ENCODE data around the gene FAM3A.

DNA sequence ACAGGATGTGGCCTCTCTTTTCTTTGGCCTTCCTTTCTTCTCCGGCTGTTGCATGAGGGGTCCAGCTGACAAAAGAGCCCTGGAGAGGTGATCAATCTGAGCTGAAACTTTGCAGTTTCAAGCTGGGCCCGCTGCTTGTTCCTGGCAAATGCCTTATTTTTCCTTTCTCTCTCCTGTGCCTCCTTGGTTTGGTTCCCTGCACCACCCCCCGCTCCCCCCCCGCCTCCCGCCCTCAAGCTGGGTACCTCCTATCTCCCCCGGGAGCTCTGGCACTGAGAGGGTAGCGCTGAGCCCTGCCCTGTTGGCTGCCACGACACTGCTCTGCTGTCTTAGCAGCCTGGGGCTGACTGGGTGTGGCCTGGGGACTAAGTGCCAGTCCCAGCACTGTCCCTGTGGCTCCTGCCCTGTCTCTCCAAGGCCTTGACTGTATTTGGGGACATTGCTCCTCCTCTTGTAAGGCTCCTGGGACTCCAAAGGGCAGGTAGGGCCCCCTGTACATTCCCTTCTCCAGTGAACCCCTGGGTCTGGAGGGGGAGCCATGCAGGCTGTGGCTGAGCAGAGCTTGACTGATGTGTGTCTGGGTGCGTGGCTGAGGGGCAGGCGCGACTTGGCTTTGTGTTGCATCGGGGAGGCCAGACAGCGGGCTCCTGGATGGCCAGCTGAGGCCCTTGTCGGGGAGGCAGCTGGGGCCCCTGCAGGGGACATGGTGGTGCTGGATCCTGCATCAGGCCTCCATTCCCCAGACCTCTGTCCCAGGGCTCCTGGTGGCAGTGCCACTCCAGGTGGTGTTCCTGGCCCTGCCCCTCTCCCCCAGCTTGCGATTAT is 56.9 kb downstream of the FAM3A start:
- no peak for TF ChIP-seq EZH2phosphoT487 (IDR thresholded peaks at IDR 0.05; ENCODE audit: borderline replicate concordance, low read depth, low read length)
- TF ChIP-seq, protein P1, sequence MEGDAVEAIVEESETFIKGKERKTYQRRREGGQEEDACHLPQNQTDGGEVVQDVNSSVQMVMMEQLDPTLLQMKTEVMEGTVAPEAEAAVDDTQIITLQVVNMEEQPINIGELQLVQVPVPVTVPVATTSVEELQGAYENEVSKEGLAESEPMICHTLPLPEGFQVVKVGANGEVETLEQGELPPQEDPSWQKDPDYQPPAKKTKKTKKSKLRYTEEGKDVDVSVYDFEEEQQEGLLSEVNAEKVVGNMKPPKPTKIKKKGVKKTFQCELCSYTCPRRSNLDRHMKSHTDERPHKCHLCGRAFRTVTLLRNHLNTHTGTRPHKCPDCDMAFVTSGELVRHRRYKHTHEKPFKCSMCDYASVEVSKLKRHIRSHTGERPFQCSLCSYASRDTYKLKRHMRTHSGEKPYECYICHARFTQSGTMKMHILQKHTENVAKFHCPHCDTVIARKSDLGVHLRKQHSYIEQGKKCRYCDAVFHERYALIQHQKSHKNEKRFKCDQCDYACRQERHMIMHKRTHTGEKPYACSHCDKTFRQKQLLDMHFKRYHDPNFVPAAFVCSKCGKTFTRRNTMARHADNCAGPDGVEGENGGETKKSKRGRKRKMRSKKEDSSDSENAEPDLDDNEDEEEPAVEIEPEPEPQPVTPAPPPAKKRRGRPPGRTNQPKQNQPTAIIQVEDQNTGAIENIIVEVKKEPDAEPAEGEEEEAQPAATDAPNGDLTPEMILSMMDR (conservative IDR thresholded peaks at IDR 0.05; ENCODE audit: low read length): no peak
